Endometrium (tissue), 2 donors: ENCODE measurements around the gene GINS1.

Experiments
- FAIRE-seq: peaks from 2 replicates; lab custom pipeline; 2012; peaks lifted over from hg19 to GRCh38; lab: Jason Lieb, UNC
- donor health status: control.
- donor health status: control.

GINS1 gene

DNA sequence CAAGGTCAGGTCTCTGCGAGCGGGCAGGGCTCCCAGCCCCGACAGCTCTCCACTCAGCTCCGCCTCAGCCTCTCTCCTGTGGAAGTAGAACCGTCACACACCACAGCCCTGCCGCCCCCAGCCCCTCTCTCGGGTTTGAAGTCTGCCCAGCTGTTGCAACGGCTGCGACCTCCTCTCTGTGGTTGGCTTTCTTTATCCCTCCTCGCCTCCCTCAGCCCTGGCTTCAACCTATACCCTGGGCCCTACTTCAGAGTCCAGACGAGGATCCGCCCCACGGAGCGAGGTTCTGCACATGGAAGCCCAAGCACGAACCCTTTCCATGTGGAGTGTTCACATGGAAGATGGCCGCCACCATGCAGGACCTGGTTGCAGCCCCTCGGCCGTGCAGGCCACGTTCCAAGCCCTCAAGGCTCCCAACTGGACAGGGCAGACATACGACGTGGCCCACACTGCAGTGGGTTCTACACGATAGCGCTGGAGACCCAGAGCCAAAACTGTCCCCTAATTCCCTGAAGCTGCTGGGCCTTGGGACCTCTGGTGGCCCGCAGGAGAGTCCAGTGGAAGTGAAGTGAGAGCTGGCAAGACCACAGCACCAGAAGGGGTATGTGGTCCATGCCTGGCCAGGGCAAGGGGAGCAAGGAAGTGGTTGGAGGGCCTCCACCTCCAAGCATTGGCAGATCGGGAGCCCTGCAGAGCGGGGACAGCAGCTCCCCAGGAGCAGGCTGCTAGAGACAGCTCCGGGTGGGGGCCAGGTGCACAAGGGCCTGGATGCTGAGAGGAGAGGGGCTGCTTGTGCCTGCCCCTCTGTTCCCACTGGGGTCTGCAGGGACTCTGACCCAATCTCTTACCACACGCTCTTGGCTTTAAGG, 69.8 kb downstream of the GINS1 start:
- no peak for FAIRE-seq

GRCh38 chr20:25478889-25479568, 71.6 kb downstream of the GINS1 start:
- no peak for FAIRE-seq

DNA sequence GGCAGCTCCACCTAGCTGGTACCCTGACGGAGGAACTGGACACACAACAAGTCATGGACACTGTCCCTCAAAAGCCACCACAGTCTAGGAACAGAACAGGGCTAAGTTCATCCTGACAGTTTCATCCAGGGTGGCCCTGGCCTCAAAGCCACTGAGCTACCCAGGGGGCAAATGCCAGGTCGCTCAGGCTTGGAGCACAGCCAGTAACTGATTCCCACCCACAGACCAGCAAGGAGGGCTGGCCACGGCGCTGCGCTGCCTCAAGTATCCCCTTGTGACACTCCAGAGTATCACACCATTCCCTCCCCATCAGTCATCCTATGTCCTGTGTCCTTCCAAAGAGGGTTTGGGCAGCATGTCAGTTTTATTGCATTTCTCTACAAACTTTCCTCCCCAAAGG, 72.2 kb downstream of the GINS1 start:
- FAIRE-seq, result no peak

DNA sequence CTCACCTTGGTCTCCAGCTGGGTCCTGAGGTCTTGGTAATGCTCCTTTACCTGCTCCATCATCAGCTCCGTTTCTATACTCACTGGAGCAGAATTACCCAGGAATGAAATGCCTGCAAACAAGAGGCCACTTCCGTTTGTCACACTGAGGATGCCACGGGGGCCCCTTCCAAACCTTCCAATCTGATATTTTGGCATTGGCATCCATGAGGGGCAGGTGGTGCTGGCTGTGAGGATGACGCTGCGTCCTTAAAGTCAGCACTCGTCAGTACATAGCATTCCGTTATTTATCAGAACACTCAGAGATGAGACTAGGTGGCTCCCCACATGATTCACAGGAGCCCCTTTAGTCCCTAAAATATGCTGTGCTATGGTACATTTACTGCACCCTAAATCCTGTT, 72.7 kb downstream of the GINS1 start:
- no peak for FAIRE-seq

- FAIRE-seq, result no peak
These were observed 73.3 kb downstream of the GINS1 start for GRCh38 chr20:25480797-25481196.

- FAIRE-seq, result no peak
These were observed 73.9 kb downstream of the GINS1 start for GRCh38 chr20:25481235-25481917.

DNA sequence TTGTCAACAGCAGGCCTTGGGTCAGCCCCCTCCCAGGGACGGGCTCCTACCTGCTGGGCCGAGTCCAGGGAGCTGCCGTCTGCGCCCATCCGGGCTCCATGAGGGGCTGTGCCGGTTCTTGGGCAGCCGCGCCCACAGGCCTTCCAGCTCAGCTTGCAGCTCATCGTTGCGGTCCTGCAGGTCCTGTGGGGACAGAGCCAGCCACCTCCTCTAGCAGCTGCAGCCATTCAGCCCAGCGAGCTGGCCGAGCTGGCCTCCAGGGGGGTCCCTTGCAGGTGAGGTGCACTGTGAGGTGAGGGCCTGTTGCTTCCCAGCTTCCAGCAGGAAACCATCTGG, 74.4 kb downstream of the GINS1 start:
- FAIRE-seq, result no peak

GRCh38 chr20:25483431-25484132, 76.1 kb downstream of the GINS1 start:
- no peak for FAIRE-seq

- FAIRE-seq, result no peak
These were observed 76.9 kb downstream of the GINS1 start for GRCh38 chr20:25484224-25484846.

DNA sequence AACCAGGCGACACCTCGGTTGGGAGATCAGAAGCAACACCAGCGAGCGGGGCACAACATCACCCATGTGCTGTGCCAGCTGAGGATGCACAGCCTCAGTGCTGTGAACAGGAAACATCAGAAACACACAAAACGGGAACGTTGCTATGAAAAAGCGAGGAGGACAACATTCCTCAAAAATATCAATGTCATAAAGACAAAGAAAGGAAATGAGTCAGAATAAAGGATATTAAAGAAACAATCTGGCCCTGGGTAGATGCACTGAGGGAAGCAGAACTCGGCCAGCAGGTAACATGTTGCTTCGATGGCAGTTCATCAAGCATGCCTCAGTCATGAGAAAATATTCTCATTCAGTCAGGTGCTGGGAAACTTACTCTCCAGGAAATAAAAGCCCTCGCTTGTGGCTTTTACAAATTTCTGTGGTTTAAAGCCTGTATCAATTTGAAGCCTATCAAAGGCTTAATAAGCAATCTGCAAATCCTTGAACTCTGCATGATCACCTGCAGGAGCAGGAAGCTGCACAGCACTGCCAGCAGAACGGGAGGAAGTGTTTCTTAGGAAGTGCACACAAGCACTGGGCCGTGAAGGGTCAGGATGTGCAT, 77.5 kb downstream of the GINS1 start:
- no peak for FAIRE-seq

DNA sequence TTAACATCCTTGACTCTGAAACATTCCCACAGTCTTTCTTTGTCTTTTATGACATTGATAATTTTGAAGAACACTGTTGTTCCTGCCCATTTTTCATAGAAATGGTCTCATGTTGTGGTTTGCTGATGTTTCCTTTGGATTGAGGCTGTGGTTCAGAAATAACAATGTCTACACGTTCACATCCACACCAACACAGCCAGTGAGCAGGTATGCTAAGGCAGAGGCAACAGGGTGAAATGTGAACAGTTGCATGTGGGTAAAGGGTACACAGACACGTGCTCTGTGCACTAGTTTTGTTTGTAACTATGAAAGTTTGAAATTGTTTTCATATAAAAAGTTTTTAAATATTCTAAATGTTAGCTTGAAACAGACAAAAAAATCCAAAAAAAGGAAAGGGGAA, 78.4 kb downstream of the GINS1 start:
- FAIRE-seq, result no peak

DNA sequence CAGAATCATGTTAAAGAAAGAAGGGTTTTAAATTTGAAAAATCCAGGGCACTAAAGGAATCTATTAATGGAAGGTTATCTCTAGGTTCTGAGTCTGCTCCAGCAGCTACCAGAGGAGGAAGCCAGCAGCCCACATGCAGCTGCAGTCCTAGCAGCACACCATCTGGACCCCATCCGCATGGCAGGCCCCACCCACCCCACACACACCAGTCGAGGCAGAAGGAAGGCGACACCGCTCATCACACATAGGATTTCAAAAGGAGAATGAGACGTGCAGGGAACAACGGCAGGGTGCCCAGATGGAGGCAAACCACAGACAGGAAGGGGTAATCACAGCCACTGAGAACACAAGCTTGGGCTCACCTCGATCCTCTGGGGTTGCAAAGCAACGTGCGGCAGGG, 78.9 kb downstream of the GINS1 start:
- FAIRE-seq, result no peak

GRCh38 chr20:25487306-25487705, 79.8 kb downstream of the GINS1 start:
- no peak for FAIRE-seq

GRCh38 chr20:25487975-25488374, 80.5 kb downstream of the GINS1 start:
- FAIRE-seq, result no peak

DNA sequence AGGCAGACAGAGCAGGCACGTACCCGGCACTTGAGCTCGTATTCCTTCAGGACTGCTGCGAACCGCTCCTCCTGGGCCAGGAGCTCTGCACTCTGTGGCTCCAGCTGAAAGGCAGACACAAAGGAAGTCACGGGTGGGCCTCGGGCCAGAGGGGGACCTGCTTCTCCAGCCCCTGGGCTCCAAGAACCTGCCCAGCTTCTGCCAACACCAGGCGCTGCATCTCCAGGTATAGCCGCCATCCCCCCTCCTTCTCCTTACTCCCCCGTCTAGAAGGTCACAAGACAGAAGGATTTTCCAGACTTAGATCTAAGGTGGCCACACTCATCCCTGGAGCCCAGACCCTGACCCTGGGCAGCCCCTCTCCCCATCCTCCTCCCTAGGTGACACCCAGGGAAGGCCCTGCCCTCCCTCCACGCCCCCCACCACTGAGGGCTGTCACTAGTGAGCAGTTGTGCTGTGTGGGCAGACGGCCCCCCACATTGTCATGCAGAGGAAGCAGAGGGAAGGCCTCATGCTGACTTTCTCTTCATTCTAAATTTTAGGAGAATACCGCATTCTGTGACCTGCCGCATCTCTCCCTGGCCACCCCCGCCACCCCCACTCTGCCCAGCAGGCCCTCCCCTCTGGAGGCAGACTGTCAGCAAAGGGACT, 81.9 kb downstream of the GINS1 start:
- no peak for FAIRE-seq

GRCh38 chr20:25490656-25491445, 83.4 kb downstream of the GINS1 start:
- no peak for FAIRE-seq

DNA sequence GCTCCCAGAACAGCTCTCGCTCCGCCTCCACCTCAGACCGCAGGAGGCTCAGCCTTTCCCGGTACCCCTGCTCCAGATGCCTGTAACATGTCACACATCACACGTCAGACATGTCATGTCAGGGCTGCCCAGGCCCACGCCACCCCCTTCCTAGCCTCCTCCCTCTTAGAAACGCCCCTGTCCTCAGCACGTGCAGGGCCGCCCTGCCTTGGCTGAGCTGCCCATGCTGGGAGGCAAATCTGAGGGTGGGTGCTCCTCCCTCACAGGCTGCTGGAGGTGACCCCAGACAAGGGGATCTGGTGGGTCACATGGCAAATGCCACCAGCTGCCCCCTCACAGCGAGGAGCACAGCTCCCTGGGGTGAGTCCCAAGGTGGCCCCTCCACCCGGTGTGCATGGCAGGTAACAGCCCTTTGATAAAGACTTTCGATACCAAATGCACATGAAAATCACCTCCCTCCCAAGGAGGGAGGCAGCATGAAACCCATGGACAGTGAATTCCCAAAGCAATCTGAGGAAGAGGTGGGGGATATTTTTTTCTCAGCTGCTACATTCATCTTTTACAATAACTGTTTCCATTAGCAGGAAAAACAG, 84.1 kb downstream of the GINS1 start:
- FAIRE-seq, result no peak

DNA sequence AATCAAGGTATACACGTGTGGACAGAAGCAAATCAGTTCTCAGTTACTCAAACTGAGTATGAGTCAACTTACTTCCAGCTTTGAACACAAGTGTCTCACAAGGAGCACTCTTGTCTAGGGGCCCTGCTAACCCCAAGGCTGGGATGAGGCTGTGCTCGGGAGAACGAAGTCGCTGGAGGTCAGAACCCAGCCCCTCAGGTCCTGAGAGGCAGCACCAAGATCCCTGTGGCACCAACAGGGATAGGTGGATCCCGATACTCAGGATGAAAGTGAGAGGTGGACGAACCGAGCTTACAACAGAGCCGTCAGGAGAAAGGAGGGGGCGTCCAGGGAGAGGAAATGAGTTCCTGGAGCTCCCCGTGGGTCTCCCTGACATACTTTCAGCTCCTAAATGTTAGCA, 85.7 kb downstream of the GINS1 start:
- FAIRE-seq, result no peak

DNA sequence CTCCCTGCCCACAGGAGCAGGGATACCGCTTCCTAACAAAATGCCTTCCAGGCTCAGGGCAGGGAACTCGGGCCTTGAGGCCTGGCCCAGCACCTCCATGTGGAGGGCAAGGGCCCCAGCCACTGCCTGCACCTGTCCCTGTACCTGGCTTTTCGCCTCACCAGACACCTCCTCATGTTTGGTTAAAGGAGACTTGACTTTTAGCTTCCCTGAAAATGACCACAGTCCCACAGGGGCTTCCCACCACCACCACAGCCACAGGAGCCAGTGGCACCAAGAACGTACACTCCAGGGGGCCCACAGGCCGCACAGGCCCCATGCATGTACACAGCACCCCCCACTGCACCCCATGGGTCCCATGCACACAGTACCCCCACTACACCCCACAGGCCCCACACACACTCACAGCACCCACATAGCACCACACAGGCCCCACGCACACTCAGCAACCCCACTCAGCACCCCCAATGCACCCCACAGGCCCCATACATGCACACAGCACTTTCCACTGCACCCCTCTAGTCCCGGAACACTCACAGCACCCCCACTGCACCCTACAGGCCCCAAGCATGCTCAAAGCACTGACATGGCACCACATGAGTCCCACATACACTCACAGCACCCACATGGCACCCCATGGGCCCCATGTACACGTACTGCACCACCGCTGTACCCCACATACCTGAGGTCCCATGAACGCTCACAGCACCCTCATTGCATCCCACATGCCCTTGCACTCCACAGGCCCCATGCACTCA, 86.5 kb downstream of the GINS1 start:
- FAIRE-seq, result no peak
